GM12874 (cell line): ENCODE results near the gene DUS4L.

Source experiments
- CTCF ChIP-seq: IDR thresholded peaks from 2 replicates; pipeline ENCODE4 v1.5.1; 2011; ENCODE audit warnings: low read depth, mild to moderate bottlenecking, control low read depth, low read length, moderate library complexity; ENCODE audit not compliant: insufficient read depth

The DUS4L gene

GRCh38 chr7:107564553-107565298, 955 bp downstream of the DUS4L start:
- no peak for TF ChIP-seq CTCF

- TF ChIP-seq CTCF = no peak
Observed at GRCh38 chr7:107570298-107570697, 6.5 kb downstream of the DUS4L start.

- TF ChIP-seq CTCF = no peak
Observed at GRCh38 chr7:107573537-107573936, 9.8 kb downstream of the DUS4L start.

GRCh38 chr7:107579554-107579884, 15.7 kb downstream of the DUS4L start:
- TF ChIP-seq CTCF = no peak

GRCh38 chr7:107579885-107580715, 16.3 kb downstream of the DUS4L start, which contains the start of gene BCAP29:
BCAP29 (plus strand) TSS chr7:107580246; CDS start chr7:107580773, 527 bp downstream.
- TF ChIP-seq CTCF = 0 out of 2 replicates have a peak, but pooled peaks have one; percentile 13

- TF ChIP-seq CTCF = no peak
Observed at GRCh38 chr7:107580716-107581383, 17.1 kb downstream of the DUS4L start.

GRCh38 chr7:107581387-107582013, 17.7 kb downstream of the DUS4L start:
- TF ChIP-seq CTCF = no peak
